WERI-Rb-1 (cell line): ENCODE measurements around the gene TTC22.

Source experiments
- DNase-seq: peaks from one replicate; pipeline ENCODE4 v3.0.0-alpha.2; 2020
- H3K27ac ChIP-seq: fragments of 250-450 bp; sonication (Bioruptor Pico); 2 replicates; pipeline ENCODE4 v1.5.1; 2020; ENCODE audit warnings: mild to moderate bottlenecking, moderate library complexity
- H3K27me3 ChIP-seq: fragments of 250-450 bp; sonication (Bioruptor Pico); 2 replicates; pipeline ENCODE4 v1.5.1; 2021; ENCODE audit warnings: mild to moderate bottlenecking, low read depth, moderate library complexity; ENCODE audit not compliant: insufficient read depth, severe bottlenecking
- H3K36me3 ChIP-seq: fragments of 250-450 bp; sonication (Bioruptor Pico); 2 replicates; pipeline ENCODE4 v1.5.1; 2020; ENCODE audit warnings: mild to moderate bottlenecking, moderate library complexity
- H3K4me3 ChIP-seq: 2 replicates; pipeline ENCODE4 v1.5.1; 2011; ENCODE audit warnings: low read depth, mild to moderate bottlenecking, control low read depth, low read length
- H3K9me3 ChIP-seq: fragments of 250-450 bp; sonication (Bioruptor Pico); 2 replicates; pipeline ENCODE4 v1.5.1; 2021; ENCODE audit warnings: mild to moderate bottlenecking, moderate library complexity; ENCODE audit not compliant: severe bottlenecking
- TF ChIP-seq, protein P1 (sequence below): IDR thresholded peaks from 2 replicates; pipeline ENCODE4 v1.5.1; 2011; ENCODE audit warnings: low read depth, mild to moderate bottlenecking, control low read depth, inconsistent platforms, low read length

The TTC22 gene

DNA sequence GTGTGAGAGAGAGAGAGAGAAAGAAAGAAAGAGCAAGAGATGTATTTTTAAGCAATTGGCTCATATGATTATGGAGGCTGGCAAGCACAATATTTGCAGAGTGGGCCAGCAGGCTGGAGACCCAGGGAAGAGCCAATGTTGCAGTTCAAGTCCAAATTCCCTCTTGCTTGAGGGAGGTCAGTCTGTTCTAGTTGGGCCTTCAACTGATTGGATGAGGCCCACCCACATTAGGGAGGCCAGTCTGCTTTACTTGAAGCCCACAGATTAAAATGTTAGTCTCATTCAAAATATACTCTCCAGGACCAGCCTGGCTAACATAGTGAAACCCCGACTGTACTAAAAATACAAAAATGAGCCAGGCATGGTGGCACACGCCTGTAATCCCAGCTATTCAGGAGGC lies 28.2 kb downstream of the TTC22 start:
- DNase-seq, result no peak
- TF ChIP-seq, protein P1, sequence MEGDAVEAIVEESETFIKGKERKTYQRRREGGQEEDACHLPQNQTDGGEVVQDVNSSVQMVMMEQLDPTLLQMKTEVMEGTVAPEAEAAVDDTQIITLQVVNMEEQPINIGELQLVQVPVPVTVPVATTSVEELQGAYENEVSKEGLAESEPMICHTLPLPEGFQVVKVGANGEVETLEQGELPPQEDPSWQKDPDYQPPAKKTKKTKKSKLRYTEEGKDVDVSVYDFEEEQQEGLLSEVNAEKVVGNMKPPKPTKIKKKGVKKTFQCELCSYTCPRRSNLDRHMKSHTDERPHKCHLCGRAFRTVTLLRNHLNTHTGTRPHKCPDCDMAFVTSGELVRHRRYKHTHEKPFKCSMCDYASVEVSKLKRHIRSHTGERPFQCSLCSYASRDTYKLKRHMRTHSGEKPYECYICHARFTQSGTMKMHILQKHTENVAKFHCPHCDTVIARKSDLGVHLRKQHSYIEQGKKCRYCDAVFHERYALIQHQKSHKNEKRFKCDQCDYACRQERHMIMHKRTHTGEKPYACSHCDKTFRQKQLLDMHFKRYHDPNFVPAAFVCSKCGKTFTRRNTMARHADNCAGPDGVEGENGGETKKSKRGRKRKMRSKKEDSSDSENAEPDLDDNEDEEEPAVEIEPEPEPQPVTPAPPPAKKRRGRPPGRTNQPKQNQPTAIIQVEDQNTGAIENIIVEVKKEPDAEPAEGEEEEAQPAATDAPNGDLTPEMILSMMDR, result no peak
- Histone ChIP-seq H3K9me3 (no peaks in the 10 kb centered on the region), H3K36me3 (no peaks in the 10 kb centered on the region), H3K4me3 (no peak overlapping the region), H3K27me3 (no peaks in the 10 kb centered on the region), H3K27ac (no peak overlapping the region)

DNA sequence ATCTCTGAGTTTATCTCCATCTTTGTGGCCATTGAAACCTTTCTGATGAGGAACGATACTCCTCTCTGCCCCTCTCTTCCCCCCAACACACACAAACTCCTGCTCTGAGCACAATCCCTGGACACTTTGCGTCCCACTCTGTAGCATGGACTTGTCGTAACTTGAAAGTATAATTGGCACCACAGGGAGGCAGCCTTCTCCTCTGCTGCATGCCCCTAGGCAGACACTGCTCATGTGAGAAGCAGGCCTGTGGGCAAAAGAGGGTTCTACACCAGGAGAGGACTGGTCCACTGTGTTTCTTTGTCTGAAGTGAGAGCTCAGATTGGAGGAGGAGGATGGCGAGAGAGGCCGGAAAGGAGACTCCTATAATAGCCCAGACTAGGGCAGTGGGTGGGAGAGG lies 33.0 kb downstream of the TTC22 start:
- Histone ChIP-seq H3K27ac (no peak overlapping the region), H3K36me3 (no peaks in the 10 kb centered on the region), H3K4me3 (no peak overlapping the region), H3K27me3 (no peaks in the 10 kb centered on the region), H3K9me3 (no peaks in the 10 kb centered on the region)
- DNase-seq, result peak; percentile 59
- TF ChIP-seq, protein P1, result peak; percentile 68

DNA sequence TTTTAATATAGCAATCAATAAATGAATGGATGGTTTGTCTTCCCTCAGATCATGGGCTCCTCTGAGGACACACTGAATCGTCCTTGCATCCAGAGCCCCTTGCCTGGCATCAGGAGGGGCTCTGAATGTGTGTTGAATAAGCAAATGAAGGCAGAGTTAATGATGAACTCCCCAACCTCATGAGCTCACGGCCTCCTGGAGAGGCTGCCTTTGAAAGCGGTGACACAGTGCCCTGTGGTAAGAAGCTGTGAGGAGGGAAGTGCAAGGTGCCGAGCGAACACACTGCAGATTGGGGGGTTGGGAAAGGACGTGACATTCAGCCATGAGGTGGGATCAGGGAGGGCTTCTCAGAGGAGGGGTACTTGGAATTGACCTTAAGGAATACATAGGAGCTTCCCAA lies 33.6 kb downstream of the TTC22 start:
- H3K27ac ChIP-seq, result no peak overlapping the region
- no peaks in the 10 kb centered on the region for H3K27me3 ChIP-seq
- no peaks in the 10 kb centered on the region for H3K9me3 ChIP-seq
- TF ChIP-seq, protein P1, result no peak
- H3K36me3 ChIP-seq, result no peaks in the 10 kb centered on the region
- no peak for DNase-seq
- H3K4me3 ChIP-seq, result no peak overlapping the region

DNA sequence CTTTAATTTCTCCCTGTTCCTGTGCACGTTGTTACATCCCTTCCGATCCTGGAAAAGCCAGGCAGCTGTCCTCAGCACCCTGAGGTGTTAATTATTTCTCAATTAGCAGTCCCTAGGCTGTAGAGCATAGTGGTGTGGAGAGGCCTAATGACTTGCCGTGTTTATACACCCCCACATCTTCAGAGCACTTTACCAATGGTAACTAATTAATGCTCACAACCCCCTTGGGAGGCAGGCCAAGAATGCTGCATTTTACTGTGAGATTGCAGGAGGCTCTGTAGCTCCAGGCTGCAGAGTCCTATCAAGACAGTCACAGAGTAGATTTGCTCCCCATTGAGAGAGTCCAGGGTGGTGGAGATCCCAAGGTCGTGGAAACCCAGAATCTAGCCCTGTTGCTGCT lies 34.4 kb downstream of the TTC22 start:
- no peaks in the 10 kb centered on the region for H3K27me3 ChIP-seq
- H3K4me3 ChIP-seq, result no peak overlapping the region
- H3K27ac ChIP-seq, result no peak overlapping the region
- TF ChIP-seq, protein P1, result no peak
- no peaks in the 10 kb centered on the region for H3K9me3 ChIP-seq
- no peaks in the 10 kb centered on the region for H3K36me3 ChIP-seq
- DNase-seq, result no peak

DNA sequence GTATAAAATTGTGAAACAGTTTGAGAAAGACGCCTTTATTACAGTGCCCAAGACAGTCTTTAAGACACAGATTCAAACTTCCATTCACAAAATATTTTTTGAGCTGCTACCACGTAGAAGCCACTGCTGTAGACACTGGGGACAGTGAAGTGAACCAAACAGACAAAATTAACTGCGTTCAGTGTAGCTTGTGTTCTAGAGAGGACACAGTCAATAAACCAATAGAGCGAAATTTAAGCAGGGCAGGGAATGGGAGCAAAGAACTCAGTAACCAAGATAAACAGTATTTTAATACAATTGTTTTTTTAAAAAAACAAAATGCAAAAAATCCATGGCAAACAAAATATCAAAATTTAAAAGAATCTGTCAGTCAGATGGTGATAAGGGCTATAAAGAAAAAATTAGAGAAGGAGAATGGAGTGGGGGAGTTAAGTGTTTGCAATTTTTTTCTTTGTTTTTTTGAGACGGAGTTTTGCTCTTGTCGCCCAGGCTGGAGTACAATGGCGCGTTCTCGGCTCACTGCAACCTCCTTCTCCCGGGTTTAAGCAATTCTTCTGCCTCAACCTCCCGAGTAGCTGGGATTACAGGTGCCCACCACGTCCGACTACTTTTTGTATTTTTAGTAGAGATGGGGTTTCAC lies 36.1 kb downstream of the TTC22 start:
- Histone ChIP-seq H3K27me3 (no peaks in the 10 kb centered on the region), H3K27ac (peak overlapping the region; percentile 44), H3K4me3 (peak overlapping the region; percentile 51), H3K36me3 (no peaks in the 10 kb centered on the region), H3K9me3 (no peaks in the 10 kb centered on the region)
- DNase-seq, result no peak
- TF ChIP-seq, protein P1, result no peak
